Muscle of leg (tissue), 11 donors: Measurements from ENCODE around the gene C12orf56. TPM values are rescaled to one million over a fixed set of nuclear protein-coding genes. Genes with fewer than 3 reads are reported as not detected.
"Not testable (repeated sequence)": the region's sequence is repeated elsewhere in the genome, so short reads cannot be mapped to it uniquely, and the experiment has no call there.

Source experiments
- DNase-seq: peaks from one replicate; pipeline ENCODE4 v3.0.0; 2013
- H3K27ac ChIP-seq: one replicate; pipeline ENCODE4 v1.5.1; 2013; ENCODE audit warnings: mild to moderate bottlenecking, low read length, control low read depth
- H3K27me3 ChIP-seq: one replicate; pipeline ENCODE4 v1.6.1; 2013; ENCODE audit warnings: low read length; ENCODE audit not compliant: control insufficient read depth, insufficient read depth
- H3K36me3 ChIP-seq: one replicate; pipeline ENCODE4 v1.6.1; 2013; ENCODE audit warnings: low read length; ENCODE audit not compliant: control insufficient read depth, insufficient read depth
- H3K4me1 ChIP-seq: one replicate; pipeline ENCODE4 v1.6.1; 2013; ENCODE audit warnings: low read length; ENCODE audit not compliant: control insufficient read depth, insufficient read depth
- H3K4me3 ChIP-seq: one replicate; pipeline ENCODE4 v1.5.1; 2013; ENCODE audit warnings: low read length, control low read depth
- H3K9me3 ChIP-seq: replicated peaks from 2 replicates; pipeline ENCODE4 v1.6.1; 2013; ENCODE audit warnings: low read depth, low read length; ENCODE audit not compliant: control insufficient read depth
- WGBS: methylation state at CpG from one replicate; pipeline ENCODE4 v1.1.5; 2013; ENCODE audit warnings: missing lambda C conversion rate; ENCODE audit not compliant: insufficient coverage; 5-methylcytosine and 5-hydroxymethylcytosine counted together
- polyA plus RNA-seq, 8 donors: library from polyadenylated mRNA; unstranded; fragments of 120-200 nt; gene quantifications; one replicate each; pipeline versions ENCODE4 v1.2.1 to v1.2.3, GENCODE V29; 2013; ENCODE audit warnings: inconsistent platforms in 1 of 8, low replicate concordance in 1 of 8; ENCODE audit not compliant: insufficient read length in 8 of 8, insufficient read depth in 1 of 8
- total RNA-seq: library from RNA; stranded (reverse); fragments of 120-200 nt; gene quantifications from one replicate; pipeline ENCODE4 v1.2.4, GENCODE V29; 2013

Gene C12orf56
- total and polyA plus RNA-seq, 9 donors: 0.65 to 2.7 (median 1.2) TPM

DNA sequence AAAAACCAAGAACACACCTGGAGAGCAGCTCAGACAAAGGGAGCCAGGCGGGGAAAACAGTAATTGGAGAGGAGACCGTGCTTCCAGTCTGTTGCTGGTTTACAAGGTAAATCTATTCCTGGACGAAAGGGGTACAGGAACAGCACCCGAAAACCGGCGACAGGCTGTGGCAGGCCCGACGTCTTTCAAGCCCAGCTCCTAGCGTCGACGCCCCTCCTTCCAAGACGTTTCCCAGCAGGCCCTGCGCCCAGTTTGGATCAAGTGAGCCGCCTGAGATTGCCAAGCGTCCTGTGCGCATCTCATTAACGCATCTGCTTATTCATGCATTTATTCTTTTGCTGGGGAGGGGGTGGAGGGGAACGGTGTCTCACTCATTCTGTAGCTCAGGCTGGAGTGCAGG lies 1.4 kb downstream of the C12orf56 start:
- H3K36me3 ChIP-seq: no peaks in the 10 kb centered on the region
- H3K4me3 ChIP-seq: no peak overlapping the region
- H3K27ac ChIP-seq: no peak overlapping the region
- H3K27me3 ChIP-seq: peaks cover 24% of the 10 kb centered on the region
- 70% methylated on average over 16 of the region's 18 CpGs for WGBS
- H3K4me1 ChIP-seq: peaks cover 4% of the 10 kb centered on the region
- no peak for DNase-seq
- H3K9me3 ChIP-seq: no peaks in the 10 kb centered on the region

- Histone ChIP-seq H3K4me1 (peaks cover 4% of the 10 kb centered on the region), H3K9me3 (no peaks in the 10 kb centered on the region), H3K36me3 (no peaks in the 10 kb centered on the region), H3K27me3 (peaks cover 24% of the 10 kb centered on the region), H3K27ac (no peak overlapping the region), H3K4me3 (no peak overlapping the region)
- DNase-seq: no peak
- WGBS: no CpG with 5 or more reads among the region's 6 CpGs
Observed at GRCh38 chr12:64387197-64387816, 3.3 kb downstream of the C12orf56 start.

DNA sequence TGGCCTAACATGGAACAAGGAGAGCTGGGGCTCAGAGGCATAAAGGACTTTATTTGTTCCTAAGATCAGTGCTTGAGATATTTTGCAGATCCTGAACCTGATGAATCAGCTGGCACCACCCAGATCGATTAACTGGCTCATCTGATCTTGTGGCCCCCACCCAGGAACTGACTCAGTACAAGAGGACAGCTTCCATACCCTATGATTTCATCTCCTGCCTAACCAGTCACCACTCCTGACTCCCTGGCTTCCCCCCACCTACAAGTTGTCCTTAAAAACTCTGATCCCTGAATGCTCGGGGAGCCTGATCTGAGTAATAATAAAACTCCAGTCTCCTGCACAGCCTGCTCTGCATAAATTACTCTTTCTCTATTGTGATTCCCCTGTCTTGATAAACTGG lies 5.1 kb downstream of the C12orf56 start:
- H3K4me3 ChIP-seq: no peak overlapping the region
- H3K4me1 ChIP-seq: peaks cover 4% of the 10 kb centered on the region
- H3K27me3 ChIP-seq: peaks cover 13% of the 10 kb centered on the region
- 80% methylated on average over 2 of the region's 2 CpGs for WGBS
- peaks cover 2% of the 10 kb centered on the region for H3K9me3 ChIP-seq
- no peak overlapping the region for H3K27ac ChIP-seq
- no peaks in the 10 kb centered on the region for H3K36me3 ChIP-seq
- no peak for DNase-seq

GRCh38 chr12:64385019-64385418 lies 5.5 kb downstream of the C12orf56 start:
- Histone ChIP-seq H3K4me3 (no peak overlapping the region), H3K4me1 (peaks cover under 1% of the 10 kb centered on the region), H3K36me3 (no peaks in the 10 kb centered on the region), H3K9me3 (peaks cover 6% of the 10 kb centered on the region), H3K27ac (no peak overlapping the region), H3K27me3 (peaks cover 9% of the 10 kb centered on the region)
- DNase-seq: no peak
- WGBS: no CpG with 5 or more reads among the region's 3 CpGs

- WGBS: no CpG with 5 or more reads among the region's 1 CpG
- peaks cover 6% of the 10 kb centered on the region for H3K9me3 ChIP-seq
- H3K27ac ChIP-seq: no peak overlapping the region
- no peaks in the 10 kb centered on the region for H3K4me1 ChIP-seq
- no peaks in the 10 kb centered on the region for H3K27me3 ChIP-seq
- H3K4me3 ChIP-seq: no peak overlapping the region
- H3K36me3 ChIP-seq: no peaks in the 10 kb centered on the region
- DNase-seq: no peak
Observed at GRCh38 chr12:64383675-64384074, 6.9 kb downstream of the C12orf56 start.

GRCh38 chr12:64362721-64363305 lies 27.7 kb downstream of the C12orf56 start:
- 93% methylated on average over 3 of the region's 4 CpGs for WGBS
- Histone ChIP-seq H3K4me3 (no peak overlapping the region), H3K4me1 (no peaks in the 10 kb centered on the region), H3K27me3 (no peaks in the 10 kb centered on the region), H3K27ac (no peak overlapping the region), H3K9me3 (no peaks in the 10 kb centered on the region), H3K36me3 (no peaks in the 10 kb centered on the region)
- DNase-seq: no peak

- not testable (repeated sequence) for H3K4me3 ChIP-seq, H3K4me1 ChIP-seq, H3K27me3 ChIP-seq, H3K9me3 ChIP-seq, DNase-seq, H3K27ac ChIP-seq, H3K36me3 ChIP-seq
- WGBS: no CpG with 5 or more reads among the region's 3 CpGs
Observed at GRCh38 chr12:64361173-64361572, 29.4 kb downstream of the C12orf56 start.

GRCh38 chr12:64356209-64356608 lies 34.3 kb downstream of the C12orf56 start:
- not testable (repeated sequence) for H3K27ac ChIP-seq, H3K27me3 ChIP-seq, H3K4me1 ChIP-seq, DNase-seq, H3K9me3 ChIP-seq, H3K4me3 ChIP-seq, H3K36me3 ChIP-seq
- 91% methylated on average over 1 of the region's 2 CpGs for WGBS

DNA sequence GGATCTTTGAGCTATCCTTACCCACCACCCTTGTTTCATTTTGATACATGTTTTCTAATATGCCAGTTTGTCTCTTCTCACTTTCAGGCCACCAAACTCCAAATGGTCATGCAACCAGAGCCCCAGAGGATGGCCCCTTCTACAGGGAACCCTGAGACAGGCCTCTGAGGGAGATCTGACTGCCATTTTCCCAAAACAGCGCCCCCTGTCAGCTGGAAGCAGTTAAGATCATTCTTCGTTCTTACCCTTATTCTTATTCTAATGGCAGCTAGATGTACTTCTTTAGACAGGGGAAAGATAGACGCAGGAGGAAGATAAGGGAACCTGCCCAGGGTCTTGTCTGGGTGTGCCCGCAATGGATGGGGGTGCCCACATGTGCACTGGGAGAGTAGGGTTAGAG lies 38.4 kb downstream of the C12orf56 start:
- H3K9me3 ChIP-seq: peaks cover 5% of the 10 kb centered on the region
- no peaks in the 10 kb centered on the region for H3K4me1 ChIP-seq
- H3K27me3 ChIP-seq: no peaks in the 10 kb centered on the region
- WGBS: 100% methylated on average over 2 of the region's 4 CpGs
- no peak overlapping the region for H3K27ac ChIP-seq
- no peak for DNase-seq
- H3K4me3 ChIP-seq: no peak overlapping the region
- H3K36me3 ChIP-seq: no peaks in the 10 kb centered on the region

- H3K27me3 ChIP-seq: no peaks in the 10 kb centered on the region
- H3K4me3 ChIP-seq: no peak overlapping the region
- H3K27ac ChIP-seq: no peak overlapping the region
- peaks cover 4% of the 10 kb centered on the region for H3K9me3 ChIP-seq
- DNase-seq: no peak
- no peaks in the 10 kb centered on the region for H3K36me3 ChIP-seq
- 100% methylated on average over 2 of the region's 5 CpGs for WGBS
- H3K4me1 ChIP-seq: no peaks in the 10 kb centered on the region
Observed at GRCh38 chr12:64351265-64351664, 39.3 kb downstream of the C12orf56 start.

DNA sequence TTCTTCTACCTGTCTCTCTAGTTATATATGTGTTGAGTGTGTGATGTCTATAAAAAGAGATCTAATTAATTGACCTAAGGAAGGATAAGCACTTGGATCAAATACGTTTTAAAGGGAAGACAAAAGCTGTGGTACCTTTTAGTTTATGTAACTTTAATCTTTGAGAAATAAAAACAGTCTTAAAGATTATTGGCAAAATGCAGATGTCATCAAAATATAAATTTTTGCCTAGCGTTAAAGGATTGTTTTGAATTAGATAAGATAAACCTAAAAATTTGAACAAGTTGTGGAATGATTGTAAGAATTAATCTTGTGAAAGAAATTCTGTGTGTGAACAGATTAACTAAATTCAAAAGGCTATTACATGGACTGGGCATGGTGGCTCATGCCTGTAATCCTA lies 42.9 kb downstream of the C12orf56 start:
- no CpG with 5 or more reads among the region's 2 CpGs for WGBS

More for the DNA sequence above, 42.9 kb downstream of the C12orf56 start:
- Histone ChIP-seq H3K36me3 (no peaks in the 10 kb centered on the region), H3K9me3 (peaks cover 3% of the 10 kb centered on the region), H3K4me3 (no peak overlapping the region), H3K4me1 (no peaks in the 10 kb centered on the region), H3K27me3 (no peaks in the 10 kb centered on the region), H3K27ac (no peak overlapping the region)
- no peak for DNase-seq
